NCI-H510A (cell line): ENCODE results near the gene CNOT6L.
"Not testable (repeated sequence)": the region's sequence is repeated elsewhere in the genome, so short reads cannot be mapped to it uniquely, and the experiment has no call there.

Experiments
- DNase-seq: peaks from one replicate; lab custom pipeline; 2025; lab: John Stamatoyannopoulos, UW

The CNOT6L gene

GRCh38 chr4:77782102-77782835 lies 36.9 kb downstream of the CNOT6L start:
- DNase-seq = no peak

GRCh38 chr4:77780762-77781161 lies 38.4 kb downstream of the CNOT6L start:
- DNase-seq = not testable (repeated sequence)

- DNase-seq = no peak
These were observed 41.9 kb downstream of the CNOT6L start for GRCh38 chr4:77777135-77777807.

GRCh38 chr4:77776182-77777134 lies 42.7 kb downstream of the CNOT6L start:
- DNase-seq = no peak

GRCh38 chr4:77773101-77773500 lies 46.1 kb downstream of the CNOT6L start:
- DNase-seq = no peak

GRCh38 chr4:77771566-77771965 lies 47.6 kb downstream of the CNOT6L start:
- DNase-seq = no peak

- no peak for DNase-seq
These were observed 53.4 kb downstream of the CNOT6L start for GRCh38 chr4:77765720-77766119.

- no peak for DNase-seq
These were observed 56.6 kb downstream of the CNOT6L start for GRCh38 chr4:77762531-77762930.

- no peak for DNase-seq
These were observed 57.6 kb downstream of the CNOT6L start for GRCh38 chr4:77761595-77761994.

GRCh38 chr4:77758804-77759203 lies 60.4 kb downstream of the CNOT6L start:
- no peak for DNase-seq

GRCh38 chr4:77751764-77752163 lies 67.4 kb downstream of the CNOT6L start:
- DNase-seq = no peak

GRCh38 chr4:77745792-77746191 lies 73.4 kb downstream of the CNOT6L start:
- DNase-seq = no peak

GRCh38 chr4:77742054-77742453 lies 77.1 kb downstream of the CNOT6L start:
- DNase-seq = no peak

GRCh38 chr4:77740480-77740879 lies 78.7 kb downstream of the CNOT6L start:
- DNase-seq = no peak

- no peak for DNase-seq
These were observed 84.2 kb downstream of the CNOT6L start for GRCh38 chr4:77734928-77735327.

GRCh38 chr4:77731656-77732055 lies 87.5 kb downstream of the CNOT6L start:
- no peak for DNase-seq

- DNase-seq = no peak
These were observed 90.7 kb downstream of the CNOT6L start for GRCh38 chr4:77728420-77728819.

- no peak for DNase-seq
These were observed 98.1 kb downstream of the CNOT6L start for GRCh38 chr4:77721073-77721472.

GRCh38 chr4:77718500-77718899 lies 100.7 kb downstream of the CNOT6L start:
- DNase-seq = not testable (repeated sequence)

GRCh38 chr4:77715414-77716290 lies 103.5 kb downstream of the CNOT6L start:
- DNase-seq = no peak

- no peak for DNase-seq
These were observed 104.7 kb downstream of the CNOT6L start for GRCh38 chr4:77714514-77714913.

- DNase-seq = no peak
These were observed 105.3 kb downstream of the CNOT6L start for GRCh38 chr4:77713884-77714283.
